Left lung (tissue), 10 donors: Measurements from ENCODE around the gene GPR119. TPM values are rescaled to one million over a fixed set of nuclear protein-coding genes. Genes with fewer than 3 reads are reported as not detected.

Experiments
- ATAC-seq: fragments of 200-7000 bp; cut with Tn5 transposase; one replicate; pipeline ENCODE4 v1.9.1; 2020; ENCODE audit warnings: moderate library complexity
- DNase-seq, 4 donors: peaks; one replicate each; pipeline ENCODE4 v3.0.0-alpha.2; 2013 to 2020
- H3K27ac ChIP-seq, 2 donors: fragments of 200-600 bp; sonication (generic) in 1 of 2; one replicate each; pipeline versions ENCODE4 v1.5.0 to v1.8.0; 2020 to 2021
- H3K27me3 ChIP-seq, 2 donors: fragments of 200-600 bp; sonication (generic) in 1 of 2; one replicate each; pipeline versions ENCODE4 v1.5.0 to v1.8.0; 2020 to 2021
- H3K36me3 ChIP-seq, 2 donors: fragments of 200-600 bp; sonication (generic) in 1 of 2; one replicate each; pipeline versions ENCODE4 v1.5.0 to v1.8.0; 2020 to 2021
- H3K4me1 ChIP-seq, 2 donors: fragments of 200-600 bp; one replicate each; pipeline ENCODE4 v1.8.0; 2021
- H3K4me3 ChIP-seq, 2 donors: fragments of 200-600 bp; sonication (generic) in 1 of 2; one replicate each; pipeline versions ENCODE4 v1.5.0 to v1.8.0; 2020 to 2021; ENCODE audit warnings: mild to moderate bottlenecking in 1 of 2
- H3K9me3 ChIP-seq, 2 donors: fragments of 200-600 bp; sonication (generic) in 1 of 2; one replicate each; pipeline versions ENCODE4 v1.5.0 to v1.8.0; 2020 to 2021
- CTCF ChIP-seq, 2 donors: fragments of 200-600 bp; sonication (generic) in 1 of 2; IDR thresholded peaks; one replicate each; pipeline versions ENCODE4 v1.5.0 to v1.8.0; 2021; ENCODE audit warnings: antibody characterized with exemption in 2 of 2
- intact Hi-C, 2 donors: fragments of 100-400 bp; cut with DNase I; formaldehyde crosslinking; loops; one replicate each; pipeline versions ENCODE4 v1.11.2 to v1.14.2; 2022
- polyA plus RNA-seq, 6 donors: library from polyadenylated mRNA; unstranded; fragments of 120-200 nt; gene quantifications; one replicate each; pipeline ENCODE4 v1.2.1, GENCODE V29; 2013; ENCODE audit not compliant: insufficient read length in 6 of 6
- total RNA-seq, 2 donors: library from RNA; stranded (reverse); fragmentation: NEBNext Ultra II Directional; extraction: Animal tissue kit (Norgen Biotek cat#: 25700); gene quantifications; one replicate each; pipeline ENCODE4 v1.2.1, GENCODE V29; 2021
- donor health status: DM: no; HTN: yes; CAD: no.
- donor health status: DM: no; HTN: no; CAD: no.

Gene GPR119
- total and polyA plus RNA-seq, 8 donors = not detected

- Histone ChIP-seq H3K4me3 (no peak overlapping the region), H3K27me3 (no peaks in the 10 kb centered on the region), H3K27ac (no peak overlapping the region), H3K4me1 (no peaks in the 10 kb centered on the region), H3K9me3 (no peaks in the 10 kb centered on the region), H3K36me3 (peaks cover 0 to 23% of the 10 kb centered on the region in 2 donors)
- DNase-seq (no peak), ATAC-seq (no peak)
- no peak for TF ChIP-seq CTCF (IDR thresholded peaks at IDR 0.05)
- intact Hi-C loops = no loop called here
Observed at GRCh38 chrX:130416785-130417184, 31.3 kb upstream of the GPR119 start.

- Histone ChIP-seq H3K36me3 (peaks cover 0 to 39% of the 10 kb centered on the region in 2 donors), H3K27me3 (no peaks in the 10 kb centered on the region), H3K4me1 (no peaks in the 10 kb centered on the region), H3K9me3 (no peaks in the 10 kb centered on the region), H3K4me3 (no peak overlapping the region), H3K27ac (no peak overlapping the region)
- intact Hi-C loops = no loop called here
- TF ChIP-seq CTCF (IDR thresholded peaks at IDR 0.05) = no peak
- DNase-seq (no peak), ATAC-seq (no peak)
Observed at GRCh38 chrX:130415201-130415600, 29.7 kb upstream of the GPR119 start.

DNA sequence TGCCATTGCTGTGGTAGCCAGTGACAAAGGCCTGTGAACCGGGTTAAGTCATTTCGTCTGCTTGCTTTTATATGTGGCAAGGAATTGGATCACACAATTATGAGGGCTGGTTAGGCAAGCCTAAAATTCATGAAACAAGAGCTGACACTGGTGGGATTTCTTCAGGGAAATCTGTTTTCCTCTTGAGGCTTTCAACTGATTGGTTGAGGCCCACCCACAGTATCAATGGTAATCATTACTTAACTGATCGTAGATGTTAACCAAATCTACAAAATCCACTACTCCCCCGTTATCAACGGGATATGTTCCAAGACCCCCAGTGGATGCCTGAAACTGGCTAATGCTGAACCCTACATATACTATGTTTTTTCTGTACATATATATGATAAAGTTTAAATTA lies 29.3 kb upstream of the GPR119 start:
- Histone ChIP-seq H3K27ac (no peak overlapping the region), H3K27me3 (no peaks in the 10 kb centered on the region), H3K36me3 (peaks cover 0 to 43% of the 10 kb centered on the region in 2 donors), H3K4me3 (no peak overlapping the region), H3K4me1 (no peaks in the 10 kb centered on the region), H3K9me3 (no peaks in the 10 kb centered on the region)
- DNase-seq (no peak), ATAC-seq (no peak)
- intact Hi-C loops = no loop called here
- TF ChIP-seq CTCF (IDR thresholded peaks at IDR 0.05) = no peak

DNA sequence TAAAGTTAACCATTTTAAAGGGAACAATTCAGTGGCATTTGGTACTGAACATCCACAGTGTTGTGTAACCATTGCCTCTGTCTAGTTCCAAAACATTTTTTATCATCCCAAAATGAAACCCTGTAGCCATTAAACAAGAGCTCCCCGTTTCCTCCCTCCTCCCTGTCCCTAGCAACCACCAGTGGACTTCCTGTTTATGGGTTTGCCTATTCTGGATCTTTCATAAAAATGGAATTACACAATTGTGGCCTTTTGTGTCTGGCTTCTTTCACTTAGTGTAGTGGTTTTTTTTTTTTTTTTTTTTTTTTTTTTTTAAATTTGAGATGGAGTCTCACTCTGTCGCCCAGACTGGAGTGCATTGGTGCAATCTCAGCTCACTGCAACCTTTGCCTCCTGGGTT lies 27.9 kb upstream of the GPR119 start:
- intact Hi-C loops = no loop called here
- H3K36me3 ChIP-seq = peaks cover 0 to 54% of the 10 kb centered on the region in 2 donors
- no peak for TF ChIP-seq CTCF (IDR thresholded peaks at IDR 0.05)
- no peak overlapping the region for H3K4me3 ChIP-seq
- no peaks in the 10 kb centered on the region for H3K27me3 ChIP-seq
- no peak overlapping the region for H3K27ac ChIP-seq
- ATAC-seq (no peak), DNase-seq (no peak)
- no peaks in the 10 kb centered on the region for H3K9me3 ChIP-seq
- H3K4me1 ChIP-seq = no peaks in the 10 kb centered on the region

DNA sequence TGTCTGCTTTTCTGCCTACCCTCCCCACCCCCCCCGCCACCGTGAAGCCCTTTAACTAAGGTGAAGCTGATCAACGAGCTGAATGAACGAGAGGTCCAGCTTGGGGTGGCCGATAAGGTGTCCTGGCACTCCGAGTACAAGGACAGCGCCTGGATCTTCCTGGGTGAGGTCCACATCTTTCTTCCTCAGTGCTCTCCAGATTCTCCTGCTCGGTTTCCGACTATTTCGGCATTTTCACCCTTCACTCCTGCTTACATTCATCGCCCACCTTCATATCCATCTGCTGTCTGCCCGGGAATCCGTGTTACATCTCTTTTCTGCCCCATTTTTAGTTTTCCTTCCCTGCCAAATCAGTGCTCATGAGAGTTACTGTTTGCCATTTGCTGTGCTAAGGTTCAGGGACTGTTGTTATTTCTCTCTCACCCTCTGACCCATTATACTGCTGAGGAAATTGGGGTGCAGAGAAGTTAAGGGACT lies 16.8 kb upstream of the GPR119 start:
- TF ChIP-seq CTCF (IDR thresholded peaks at IDR 0.05) = no peak
- no peaks in the 10 kb centered on the region for H3K4me1 ChIP-seq
- H3K27me3 ChIP-seq = peaks cover 0 to 3% of the 10 kb centered on the region in 2 donors
- peaks cover 0 to 14% of the 10 kb centered on the region in 2 donors for H3K36me3 ChIP-seq
- ATAC-seq (no peak), DNase-seq (no peak)
- intact Hi-C loops = no loop called here
- H3K27ac ChIP-seq = peak overlapping the region; percentile 42 to 65
- H3K4me3 ChIP-seq = peak overlapping the region; percentile 41 to 53
- H3K9me3 ChIP-seq = no peaks in the 10 kb centered on the region
